SK-N-SH (cell line): Measurements from ENCODE around the gene YBX2.

ENCODE experiments used
- CTCF ChIP-seq: fragments of 200-600 bp; sonication (generic); IDR thresholded peaks from 2 replicates; pipeline ENCODE4 v1.6.1; 2017; ENCODE audit warnings: antibody characterized with exemption, mild to moderate bottlenecking, moderate library complexity
- EZH2phosphoT487 ChIP-seq: fragments of 200-600 bp; sonication (generic); IDR thresholded peaks from 2 replicates; pipeline ENCODE4 v1.6.1; 2017; ENCODE audit warnings: low read depth, mixed run types, mild to moderate bottlenecking, antibody characterized with exemption, moderate library complexity, borderline replicate concordance
- JUND ChIP-seq: IDR thresholded peaks from 2 replicates; pipeline ENCODE4 v1.4.0; 2012
- MXI1 ChIP-seq: IDR thresholded peaks from 2 replicates; pipeline ENCODE4 v1.6.1; 2012; ENCODE audit warnings: mild to moderate bottlenecking, low read depth, low read length, improper control_type of control experiment
- NFIC ChIP-seq: IDR thresholded peaks from 2 replicates; pipeline ENCODE4 v1.4.0; 2012; ENCODE audit warnings: borderline replicate concordance
- POLR2AphosphoS5 ChIP-seq: IDR thresholded peaks from 2 replicates; pipeline ENCODE4 v1.6.1; 2012; ENCODE audit warnings: low read depth, low read length
- RAD21 ChIP-seq: IDR thresholded peaks from 2 replicates; pipeline ENCODE4 v1.6.1; 2012; ENCODE audit warnings: mild to moderate bottlenecking, low read length
- RCOR1 ChIP-seq: fragments of 150-350 bp; IDR thresholded peaks from 2 replicates; pipeline ENCODE4 v1.6.1; 2017; ENCODE audit warnings: antibody characterized with exemption, low read length
- TEAD4 ChIP-seq: IDR thresholded peaks from 2 replicates; pipeline ENCODE4 v1.4.0; 2012; ENCODE audit warnings: mild to moderate bottlenecking, borderline replicate concordance; ENCODE audit not compliant: insufficient read depth
- TF ChIP-seq, protein P1 (sequence below): IDR thresholded peaks from 2 replicates; pipeline ENCODE4 v1.6.1; 2012; ENCODE audit warnings: mild to moderate bottlenecking, low read depth, low read length, moderate library complexity

DNA sequence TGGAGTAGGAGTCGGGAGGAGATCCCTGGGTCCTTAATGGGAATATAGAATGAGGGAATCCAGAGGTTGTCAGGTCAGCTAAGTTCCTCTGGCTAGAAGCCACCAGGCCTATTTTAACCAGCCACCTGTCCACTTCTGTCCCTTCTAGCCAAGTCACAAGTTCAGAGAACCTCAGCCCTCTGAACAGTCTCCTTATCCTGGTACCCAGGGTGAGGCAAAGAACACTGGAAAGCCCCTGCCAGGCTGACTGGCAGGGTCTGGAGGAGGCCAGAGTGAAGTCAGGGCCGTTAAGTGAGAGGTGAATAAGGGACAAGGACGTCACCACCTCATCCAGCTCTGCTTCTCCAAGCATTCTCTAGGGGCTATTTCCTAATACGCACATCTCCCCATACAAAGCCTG is 45.6 kb downstream of the YBX2 start:
- TF ChIP-seq TEAD4 (no peak), CTCF (no peak), POLR2AphosphoS5 (no peak), NFIC (no peak), EZH2phosphoT487 (no peak), RAD21 (no peak), MXI1 (no peak), JUND (no peak), RCOR1 (no peak)
- TF ChIP-seq, protein P1, sequence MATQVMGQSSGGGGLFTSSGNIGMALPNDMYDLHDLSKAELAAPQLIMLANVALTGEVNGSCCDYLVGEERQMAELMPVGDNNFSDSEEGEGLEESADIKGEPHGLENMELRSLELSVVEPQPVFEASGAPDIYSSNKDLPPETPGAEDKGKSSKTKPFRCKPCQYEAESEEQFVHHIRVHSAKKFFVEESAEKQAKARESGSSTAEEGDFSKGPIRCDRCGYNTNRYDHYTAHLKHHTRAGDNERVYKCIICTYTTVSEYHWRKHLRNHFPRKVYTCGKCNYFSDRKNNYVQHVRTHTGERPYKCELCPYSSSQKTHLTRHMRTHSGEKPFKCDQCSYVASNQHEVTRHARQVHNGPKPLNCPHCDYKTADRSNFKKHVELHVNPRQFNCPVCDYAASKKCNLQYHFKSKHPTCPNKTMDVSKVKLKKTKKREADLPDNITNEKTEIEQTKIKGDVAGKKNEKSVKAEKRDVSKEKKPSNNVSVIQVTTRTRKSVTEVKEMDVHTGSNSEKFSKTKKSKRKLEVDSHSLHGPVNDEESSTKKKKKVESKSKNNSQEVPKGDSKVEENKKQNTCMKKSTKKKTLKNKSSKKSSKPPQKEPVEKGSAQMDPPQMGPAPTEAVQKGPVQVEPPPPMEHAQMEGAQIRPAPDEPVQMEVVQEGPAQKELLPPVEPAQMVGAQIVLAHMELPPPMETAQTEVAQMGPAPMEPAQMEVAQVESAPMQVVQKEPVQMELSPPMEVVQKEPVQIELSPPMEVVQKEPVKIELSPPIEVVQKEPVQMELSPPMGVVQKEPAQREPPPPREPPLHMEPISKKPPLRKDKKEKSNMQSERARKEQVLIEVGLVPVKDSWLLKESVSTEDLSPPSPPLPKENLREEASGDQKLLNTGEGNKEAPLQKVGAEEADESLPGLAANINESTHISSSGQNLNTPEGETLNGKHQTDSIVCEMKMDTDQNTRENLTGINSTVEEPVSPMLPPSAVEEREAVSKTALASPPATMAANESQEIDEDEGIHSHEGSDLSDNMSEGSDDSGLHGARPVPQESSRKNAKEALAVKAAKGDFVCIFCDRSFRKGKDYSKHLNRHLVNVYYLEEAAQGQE: no peak
